PC-9 (cell line): ENCODE results near the gene IGLL5. TPM values are rescaled to one million over a fixed set of nuclear protein-coding genes. Genes with fewer than 3 reads are reported as not detected.
"Not testable (repeated sequence)": the region's sequence is repeated elsewhere in the genome, so short reads cannot be mapped to it uniquely, and the experiment has no call there.

Source experiments
- BruUV-seq: library from RNA; stranded (reverse); fragments of 400-500 nt; replicated peaks from 2 replicates; lab custom pipeline; 2021; lab: Mats Ljungman, UMichigan
- CTCF ChIA-PET: fragments of 300-600 bp; sonication (Branson Sonifier 250); formaldehyde crosslinking; loops from one replicate; lab custom pipeline; 2022; ENCODE audit warnings: antibody characterized with exemption; lab: Charles Lee
- POLR2A ChIA-PET: fragments of 300-600 bp; sonication (Branson Sonifier 250); formaldehyde crosslinking; loops from one replicate; lab custom pipeline; 2022; ENCODE audit warnings: antibody characterized with exemption; ENCODE audit not compliant: unreplicated experiment; lab: Charles Lee
- DNase-seq, 2 experiments: peaks; one replicate each; pipeline versions ENCODE4 v3.0.0 to v3.0.0-alpha.2; 2015 to 2022; ENCODE audit warnings: mixed read lengths in 1 of 2
- H2AFZ ChIP-seq: fragments of 200-600 bp; sonication (generic); 2 replicates; pipeline ENCODE4 v1.8.1; 2017; ENCODE audit warnings: antibody characterized with exemption
- H3F3A ChIP-seq: fragments of 200-600 bp; sonication (generic); 2 replicates; pipeline ENCODE4 v1.8.1; 2017; ENCODE audit warnings: antibody characterized with exemption, mild to moderate bottlenecking, low read depth; ENCODE audit not compliant: insufficient read depth
- H3K27ac ChIP-seq: fragments of 200-600 bp; sonication (generic); 2 replicates; pipeline ENCODE4 v1.6.1; 2016; ENCODE audit warnings: mixed run types
- H3K27me3 ChIP-seq: fragments of 200-600 bp; sonication (generic); 2 replicates; pipeline ENCODE4 v1.6.1; 2016; ENCODE audit warnings: low read depth, mixed run types; ENCODE audit not compliant: insufficient read depth
- H3K36me3 ChIP-seq: fragments of 200-600 bp; sonication (generic); 2 replicates; pipeline ENCODE4 v1.6.1; 2016; ENCODE audit warnings: low read depth, mixed run types
- H3K4me1 ChIP-seq: fragments of 200-600 bp; sonication (generic); replicated peaks from 2 replicates; pipeline ENCODE4 v1.6.1; 2016; ENCODE audit warnings: mixed run types; ENCODE audit not compliant: insufficient read depth
- H3K4me2 ChIP-seq: fragments of 200-600 bp; sonication (generic); 2 replicates; pipeline ENCODE4 v1.6.1; 2017; ENCODE audit warnings: mixed run types
- H3K4me3 ChIP-seq: fragments of 200-600 bp; sonication (generic); 2 replicates; pipeline ENCODE4 v1.6.1; 2016; ENCODE audit warnings: mixed run types
- H3K79me2 ChIP-seq: fragments of 200-600 bp; sonication (generic); 2 replicates; pipeline ENCODE4 v1.6.1; 2017; ENCODE audit warnings: low read depth, mixed run types
- H3K9me2 ChIP-seq: fragments of 200-600 bp; sonication (generic); 2 replicates; pipeline ENCODE4 v1.8.1; 2017; ENCODE audit warnings: mild to moderate bottlenecking; ENCODE audit not compliant: insufficient read depth
- H3K9me3 ChIP-seq: fragments of 200-600 bp; sonication (generic); 2 replicates; pipeline ENCODE4 v1.8.1; 2016; ENCODE audit warnings: low read depth; ENCODE audit not compliant: insufficient read depth
- H4K20me1 ChIP-seq: fragments of 200-600 bp; sonication (generic); 2 replicates; pipeline ENCODE4 v1.8.1; 2017; ENCODE audit not compliant: insufficient read depth
- EZH2 ChIP-seq: fragments of 200-600 bp; sonication (generic); IDR thresholded peaks from 2 replicates; pipeline ENCODE4 v1.8.0; 2017; ENCODE audit warnings: antibody characterized with exemption, low read depth
- intact Hi-C: fragments of 100-400 bp; cut with micrococcal nuclease; formaldehyde crosslinking; loops from one replicate; pipeline ENCODE4 v1.10.0; 2022; ENCODE audit not compliant: unreplicated experiment
- total RNA-seq: library from RNA; stranded (reverse); gene quantifications from 2 replicates; pipeline ENCODE4 v1.2.3, GENCODE V29; 2021
- TF ChIP-seq, protein P1 (sequence below): fragments of 200-600 bp; sonication (generic); conservative IDR thresholded peaks from 2 replicates; pipeline ENCODE4 v1.6.1; 2017; ENCODE audit warnings: mixed run types, antibody characterized with exemption, mild to moderate bottlenecking, moderate library complexity

IGLL5 gene
- total RNA-seq, 1 experiment from 2014 or later, result not detected

DNA sequence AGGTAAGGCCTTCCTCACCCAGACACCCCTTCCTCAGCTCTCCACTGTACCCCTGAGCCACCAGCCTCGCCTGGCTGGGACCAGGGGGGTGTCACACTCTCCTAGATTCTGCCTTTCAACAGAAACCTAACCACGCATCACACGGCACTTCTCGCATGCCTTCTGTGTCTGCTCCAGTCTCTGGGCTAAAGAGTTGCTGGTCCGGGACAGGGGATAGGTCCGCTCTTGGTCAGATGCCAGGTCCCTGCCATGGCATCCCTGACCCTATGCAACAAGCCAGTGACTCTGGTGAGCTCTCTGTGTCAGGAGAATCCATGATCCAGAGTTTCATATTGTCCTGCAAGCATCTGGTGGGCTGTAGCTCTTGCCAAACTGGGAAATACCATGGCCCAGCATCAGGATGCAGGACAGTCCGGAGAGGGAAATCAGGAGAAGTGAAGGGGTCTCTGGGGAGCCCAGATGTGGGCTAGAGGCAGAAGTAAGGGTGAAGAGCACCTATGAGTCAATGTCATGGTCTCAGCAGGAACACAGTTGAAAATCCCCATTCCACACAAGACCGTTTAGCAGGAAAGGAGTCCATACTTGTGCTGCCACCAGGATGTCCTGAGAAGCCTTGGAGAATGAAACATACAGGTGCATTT, 14.1 kb downstream of the IGLL5 start:
- no peaks in the 10 kb centered on the region for H3K79me2 ChIP-seq
- H3K27me3 ChIP-seq, result peaks cover 47% of the 10 kb centered on the region
- POLR2A ChIA-PET, result no interaction called here
- no peaks in the 10 kb centered on the region for H3K4me1 ChIP-seq
- TF ChIP-seq, protein P1, sequence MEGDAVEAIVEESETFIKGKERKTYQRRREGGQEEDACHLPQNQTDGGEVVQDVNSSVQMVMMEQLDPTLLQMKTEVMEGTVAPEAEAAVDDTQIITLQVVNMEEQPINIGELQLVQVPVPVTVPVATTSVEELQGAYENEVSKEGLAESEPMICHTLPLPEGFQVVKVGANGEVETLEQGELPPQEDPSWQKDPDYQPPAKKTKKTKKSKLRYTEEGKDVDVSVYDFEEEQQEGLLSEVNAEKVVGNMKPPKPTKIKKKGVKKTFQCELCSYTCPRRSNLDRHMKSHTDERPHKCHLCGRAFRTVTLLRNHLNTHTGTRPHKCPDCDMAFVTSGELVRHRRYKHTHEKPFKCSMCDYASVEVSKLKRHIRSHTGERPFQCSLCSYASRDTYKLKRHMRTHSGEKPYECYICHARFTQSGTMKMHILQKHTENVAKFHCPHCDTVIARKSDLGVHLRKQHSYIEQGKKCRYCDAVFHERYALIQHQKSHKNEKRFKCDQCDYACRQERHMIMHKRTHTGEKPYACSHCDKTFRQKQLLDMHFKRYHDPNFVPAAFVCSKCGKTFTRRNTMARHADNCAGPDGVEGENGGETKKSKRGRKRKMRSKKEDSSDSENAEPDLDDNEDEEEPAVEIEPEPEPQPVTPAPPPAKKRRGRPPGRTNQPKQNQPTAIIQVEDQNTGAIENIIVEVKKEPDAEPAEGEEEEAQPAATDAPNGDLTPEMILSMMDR, result no peak
- TF ChIP-seq EZH2, result no peak
- H3K9me3 ChIP-seq, result no peaks in the 10 kb centered on the region
- H3K4me2 ChIP-seq, result no peak overlapping the region
- no TSS peak for BruUV-seq
- no peak overlapping the region for H2AFZ ChIP-seq
- no peaks in the 10 kb centered on the region for H3F3A ChIP-seq
- H3K9me2 ChIP-seq, result no peaks in the 10 kb centered on the region
- DNase-seq, result no peak
- no peaks in the 10 kb centered on the region for H3K36me3 ChIP-seq
- H3K27ac ChIP-seq, result no peak overlapping the region
- H4K20me1 ChIP-seq, result no peaks in the 10 kb centered on the region
- intact Hi-C loops, result no loop called here
- no peak overlapping the region for H3K4me3 ChIP-seq
- CTCF ChIA-PET, result no interaction called here

DNA sequence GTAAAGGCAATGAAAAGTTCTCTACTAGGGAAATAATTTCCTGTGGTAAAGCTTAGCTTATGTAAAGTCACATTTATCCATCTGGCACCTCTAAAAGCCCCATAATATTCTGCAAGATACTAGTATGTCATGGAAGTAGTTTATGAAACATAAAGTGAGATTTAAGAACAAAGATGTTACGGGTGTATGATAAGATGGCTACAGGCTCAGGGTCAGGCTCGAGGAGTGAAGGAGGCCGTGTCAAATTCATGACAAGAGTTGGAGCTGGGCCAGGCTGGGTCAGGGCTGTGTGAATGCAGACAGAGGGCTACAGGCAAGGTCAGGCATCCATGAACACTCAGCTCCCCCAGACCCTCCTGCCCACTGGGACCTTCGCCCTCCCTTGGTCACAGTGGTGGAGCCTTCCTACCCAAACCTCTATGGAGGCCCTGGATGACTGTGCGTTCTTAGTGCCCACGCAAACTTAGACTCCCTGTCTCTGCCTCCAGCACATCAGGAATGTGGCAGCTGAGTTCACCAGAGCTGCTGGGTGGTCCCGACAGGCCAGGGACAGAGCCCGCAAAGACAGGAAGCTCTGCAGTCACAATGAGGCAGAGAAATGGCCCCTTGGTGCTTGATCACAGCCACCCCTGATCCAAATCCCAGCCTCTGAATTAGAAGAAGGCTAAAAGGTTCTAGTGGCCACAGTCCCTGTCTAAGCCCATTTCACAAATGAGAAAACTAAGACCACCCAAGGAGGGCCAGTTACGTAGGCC, 14.8 kb downstream of the IGLL5 start:
- no peaks in the 10 kb centered on the region for H3K79me2 ChIP-seq
- TF ChIP-seq, protein P1, result no peak
- TF ChIP-seq EZH2, result no peak
- no peaks in the 10 kb centered on the region for H3K9me3 ChIP-seq
- H2AFZ ChIP-seq, result no peak overlapping the region
- no peak overlapping the region for H3K4me2 ChIP-seq
- CTCF ChIA-PET, result no interaction called here
- H3F3A ChIP-seq, result no peaks in the 10 kb centered on the region
- intact Hi-C loops, result no loop called here
- H3K27me3 ChIP-seq, result peaks cover 47% of the 10 kb centered on the region
- no peak overlapping the region for H3K27ac ChIP-seq
- H3K36me3 ChIP-seq, result no peaks in the 10 kb centered on the region
- H3K9me2 ChIP-seq, result no peaks in the 10 kb centered on the region
- POLR2A ChIA-PET, result no interaction called here
- BruUV-seq, result no TSS peak
- H3K4me3 ChIP-seq, result no peak overlapping the region
- DNase-seq, result no peak
- H4K20me1 ChIP-seq, result no peaks in the 10 kb centered on the region
- no peaks in the 10 kb centered on the region for H3K4me1 ChIP-seq

DNA sequence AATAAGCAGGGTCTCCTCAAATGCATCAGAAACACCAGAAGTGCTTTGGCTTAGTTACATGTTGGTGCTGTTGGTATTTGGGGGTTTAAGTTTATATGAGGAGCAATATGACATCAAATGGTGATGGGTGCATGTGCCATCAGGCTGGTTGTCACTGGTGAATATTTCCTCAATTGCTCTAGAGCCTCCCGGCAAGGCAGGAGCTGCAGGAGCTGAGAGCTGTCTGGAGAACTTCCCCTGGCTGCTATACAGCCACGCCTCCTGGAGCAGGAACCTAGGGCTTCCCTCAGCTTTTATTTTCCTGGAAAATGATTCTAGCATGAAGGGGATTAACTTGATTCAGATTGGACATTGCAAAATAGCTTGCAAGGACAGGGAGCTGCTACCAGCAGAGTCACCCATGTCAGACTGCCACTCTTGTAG, 15.8 kb downstream of the IGLL5 start:
- DNase-seq, result no peak
- no TSS peak for BruUV-seq
- no peaks in the 10 kb centered on the region for H3K9me2 ChIP-seq
- intact Hi-C loops, result no loop called here
- H3K4me1 ChIP-seq, result no peaks in the 10 kb centered on the region
- H3K36me3 ChIP-seq, result no peaks in the 10 kb centered on the region
- no peak overlapping the region for H3K27ac ChIP-seq
- TF ChIP-seq EZH2, result no peak
- TF ChIP-seq, protein P1, result no peak
- ChIA-PET POLR2A (interaction anchor here (0.6 kb wide), 1 partner anchor 534 kb away, joined by 4 read pairs; no protein-coding TSS in a partner anchor), CTCF (no interaction called here)
- no peaks in the 10 kb centered on the region for H3K9me3 ChIP-seq
- H2AFZ ChIP-seq, result no peak overlapping the region
- H3K79me2 ChIP-seq, result no peaks in the 10 kb centered on the region
- H4K20me1 ChIP-seq, result no peaks in the 10 kb centered on the region
- no peaks in the 10 kb centered on the region for H3F3A ChIP-seq
- peaks cover 49% of the 10 kb centered on the region for H3K27me3 ChIP-seq
- H3K4me2 ChIP-seq, result no peak overlapping the region
- no peak overlapping the region for H3K4me3 ChIP-seq

DNA sequence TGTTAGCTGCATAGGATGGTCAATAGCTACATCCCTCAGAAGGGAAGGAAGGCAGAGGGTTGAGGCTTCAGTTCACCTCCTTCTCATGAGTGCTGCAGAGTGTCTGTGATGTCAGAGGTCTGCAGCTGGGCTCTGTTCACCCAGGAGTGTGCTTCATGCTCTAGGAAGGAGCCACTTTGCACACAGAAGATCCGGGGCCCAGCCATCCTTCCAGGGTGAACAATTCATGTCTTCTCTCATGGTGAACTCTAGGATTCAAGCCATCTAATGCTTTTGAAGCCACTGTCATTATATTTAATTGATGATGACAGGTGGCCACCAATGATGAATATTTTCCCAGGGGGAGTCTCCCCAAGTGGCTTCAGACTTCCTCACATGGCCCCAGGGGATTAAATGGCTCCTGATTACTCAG, 16.2 kb downstream of the IGLL5 start:
- H3K4me1 ChIP-seq, H3K36me3 ChIP-seq, H3K79me2 ChIP-seq, DNase-seq, H3K9me2 ChIP-seq, BruUV-seq, H3K4me2 ChIP-seq, intact Hi-C loops, CTCF ChIA-PET, H3K27ac ChIP-seq, H2AFZ ChIP-seq, H3K4me3 ChIP-seq, H3K9me3 ChIP-seq, H4K20me1 ChIP-seq, H3F3A ChIP-seq: not testable (repeated sequence)
- H3K27me3 ChIP-seq, result peaks cover 53% of the 10 kb centered on the region
- POLR2A ChIA-PET, result interaction anchor here (0.6 kb wide), 1 partner anchor 535 kb away, joined by 4 read pairs; no protein-coding TSS in a partner anchor

DNA sequence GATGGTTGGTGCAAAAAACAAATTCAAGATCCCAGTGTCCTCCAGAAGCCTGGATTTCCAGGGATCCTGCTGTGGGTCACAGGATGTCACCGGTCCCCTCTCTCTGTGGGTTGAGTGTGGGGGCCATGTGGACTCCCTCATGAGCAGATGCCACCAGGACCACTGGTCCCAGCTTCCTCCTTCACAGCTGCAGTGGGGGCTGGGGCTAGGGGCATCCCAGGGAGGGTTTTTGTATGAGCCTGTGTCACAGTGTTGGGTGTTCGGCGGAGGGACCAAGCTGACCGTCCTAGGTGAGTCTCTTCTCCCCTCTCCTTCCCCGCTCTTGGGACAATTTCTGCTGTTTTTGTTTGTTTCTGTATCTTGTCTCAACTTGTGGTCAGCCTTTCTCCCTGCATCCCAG, 17.1 kb downstream of the IGLL5 start:
- H3K79me2 ChIP-seq, CTCF ChIA-PET, H3K4me3 ChIP-seq, H3K4me1 ChIP-seq, H3K9me3 ChIP-seq, intact Hi-C loops, H3K27ac ChIP-seq, H3K36me3 ChIP-seq, BruUV-seq, DNase-seq, H3K9me2 ChIP-seq, H3K4me2 ChIP-seq, H3F3A ChIP-seq, POLR2A ChIA-PET, H4K20me1 ChIP-seq, H2AFZ ChIP-seq: not testable (repeated sequence)
- peaks cover 63% of the 10 kb centered on the region for H3K27me3 ChIP-seq
